ENCODE measurements around the gene PTPRN2. TPM values are rescaled to one million over a fixed set of nuclear protein-coding genes. Genes with fewer than 3 reads are reported as not detected.

PTPRN2 gene
- total and polyA plus RNA-seq, 2 donors (not counting 1 experiment from before 2014, with no cell fraction given) = 0.54 to 1.2 TPM

GRCh38 chr7:157614457-157615020, 973.1 kb downstream of the PTPRN2 start:
- TF ChIP-seq CTCF (conservative IDR thresholded peaks at IDR 0.05 in 1 of 2, IDR thresholded peaks at IDR 0.05 in 1 of 2; ENCODE audit: low read depth in 1 of 2, low read length in 2 of 2) (no peak), EZH2 (IDR thresholded peaks at IDR 0.05; ENCODE audit: low read length, missing control alignments) (no peak)
- H3K4me1 ChIP-seq (ENCODE audit: control insufficient read depth, extremely low read depth, insufficient read depth, low read length) = no peaks in the 10 kb centered on the region
- H3K9ac ChIP-seq (ENCODE audit: insufficient read depth, low read length) = no peak overlapping the region
- peak overlapping the region; percentile 43 for H3K27ac ChIP-seq (ENCODE audit: insufficient read depth, low read length)
- H4K20me1 ChIP-seq (ENCODE audit: control insufficient read depth, extremely low read depth, insufficient read depth, low read length) = no peaks in the 10 kb centered on the region
- H3K79me2 ChIP-seq (ENCODE audit: control insufficient read depth, insufficient read depth, low read length) = no peaks in the 10 kb centered on the region
- no peak overlapping the region for H3K4me2 ChIP-seq (ENCODE audit: extremely low read depth, insufficient read depth, low read length)
- DNase-seq (ENCODE audit: low read depth in 2 of 2) = no peak
- no peak overlapping the region for H2AFZ ChIP-seq (ENCODE audit: low read length)
- no peaks in the 10 kb centered on the region for H3K9me3 ChIP-seq (ENCODE audit: control insufficient read depth, insufficient read depth, low read depth, low read length)
- no peaks in the 10 kb centered on the region for H3K27me3 ChIP-seq (ENCODE audit: control insufficient read depth, insufficient read depth, low read length)
- H3K36me3 ChIP-seq (ENCODE audit: control insufficient read depth, insufficient read depth, low read length) = no peaks in the 10 kb centered on the region
- H3K4me3 ChIP-seq (replicated peaks in 1 of 4; ENCODE audit: control extremely low read depth in 1 of 4, insufficient read depth in 1 of 4, low read depth in 3 of 4, low read length in 4 of 4) = no peak overlapping the region

GRCh38 chr7:157613575-157614322, 973.9 kb downstream of the PTPRN2 start:
- TF ChIP-seq EZH2 (IDR thresholded peaks at IDR 0.05; ENCODE audit: low read length, missing control alignments) = no peak
- no peak for TF ChIP-seq CTCF (conservative IDR thresholded peaks at IDR 0.05 in 1 of 2, IDR thresholded peaks at IDR 0.05 in 1 of 2; ENCODE audit: low read depth in 1 of 2, low read length in 2 of 2)
- Histone ChIP-seq H3K9me3 (ENCODE audit: control insufficient read depth, insufficient read depth, low read depth, low read length) (no peaks in the 10 kb centered on the region), H3K4me1 (ENCODE audit: control insufficient read depth, extremely low read depth, insufficient read depth, low read length) (no peaks in the 10 kb centered on the region), H3K4me2 (ENCODE audit: extremely low read depth, insufficient read depth, low read length) (no peak overlapping the region), H3K79me2 (ENCODE audit: control insufficient read depth, insufficient read depth, low read length) (no peaks in the 10 kb centered on the region), H3K36me3 (ENCODE audit: control insufficient read depth, insufficient read depth, low read length) (no peaks in the 10 kb centered on the region), H4K20me1 (ENCODE audit: control insufficient read depth, extremely low read depth, insufficient read depth, low read length) (no peaks in the 10 kb centered on the region), H2AFZ (ENCODE audit: low read length) (no peak overlapping the region), H3K9ac (ENCODE audit: insufficient read depth, low read length) (no peak overlapping the region), H3K27me3 (ENCODE audit: control insufficient read depth, insufficient read depth, low read length) (no peaks in the 10 kb centered on the region), H3K4me3 (replicated peaks in 1 of 4; ENCODE audit: control extremely low read depth in 1 of 4, insufficient read depth in 1 of 4, low read depth in 3 of 4, low read length in 4 of 4) (no peak overlapping the region), H3K27ac (ENCODE audit: insufficient read depth, low read length) (no peak overlapping the region)
- no peak for DNase-seq (ENCODE audit: low read depth in 2 of 2)

- Histone ChIP-seq H3K27ac (ENCODE audit: insufficient read depth, low read length) (no peak overlapping the region), H3K4me2 (ENCODE audit: extremely low read depth, insufficient read depth, low read length) (no peak overlapping the region), H3K4me3 (replicated peaks in 1 of 4; ENCODE audit: control extremely low read depth in 1 of 4, insufficient read depth in 1 of 4, low read depth in 3 of 4, low read length in 4 of 4) (peak overlapping the region in 1 of 4 experiments; percentile 20), H3K9me3 (ENCODE audit: control insufficient read depth, insufficient read depth, low read depth, low read length) (no peaks in the 10 kb centered on the region), H3K27me3 (ENCODE audit: control insufficient read depth, insufficient read depth, low read length) (no peaks in the 10 kb centered on the region), H4K20me1 (ENCODE audit: control insufficient read depth, extremely low read depth, insufficient read depth, low read length) (no peaks in the 10 kb centered on the region), H3K9ac (ENCODE audit: insufficient read depth, low read length) (no peak overlapping the region), H2AFZ (ENCODE audit: low read length) (no peak overlapping the region), H3K36me3 (ENCODE audit: control insufficient read depth, insufficient read depth, low read length) (no peaks in the 10 kb centered on the region), H3K4me1 (ENCODE audit: control insufficient read depth, extremely low read depth, insufficient read depth, low read length) (no peaks in the 10 kb centered on the region), H3K79me2 (ENCODE audit: control insufficient read depth, insufficient read depth, low read length) (no peaks in the 10 kb centered on the region)
- no peak for TF ChIP-seq EZH2 (IDR thresholded peaks at IDR 0.05; ENCODE audit: low read length, missing control alignments)
- no peak for TF ChIP-seq CTCF (conservative IDR thresholded peaks at IDR 0.05 in 1 of 2, IDR thresholded peaks at IDR 0.05 in 1 of 2; ENCODE audit: low read depth in 1 of 2, low read length in 2 of 2)
- DNase-seq (ENCODE audit: low read depth in 2 of 2) = peak in 1 of 2 donors; percentile 0
These were observed 974.7 kb downstream of the PTPRN2 start for GRCh38 chr7:157612664-157613561.

All from fibroblast of lung (primary cell).